Stomach (tissue), 9 donors: ENCODE data around the gene FAM161A. TPM values are rescaled to one million over a fixed set of nuclear protein-coding genes. Genes with fewer than 3 reads are reported as not detected.

Experiments
- DNase-seq, 2 donors: peaks; one replicate each; pipeline versions ENCODE4 v3.0.0 to v3.0.0-alpha.2; 2013 to 2019
- H3K27ac ChIP-seq, 5 donors: fragments of 200-600 bp in 4 of 5; sonication (generic) in 4 of 5; one replicate each; pipeline ENCODE4 v1.5.1; 2013 to 2019; ENCODE audit warnings: mild to moderate bottlenecking in 1 of 5, moderate library complexity in 1 of 5
- H3K27me3 ChIP-seq, 3 donors: fragments of 200-600 bp; sonication (generic); one replicate each; pipeline ENCODE4 v1.5.1; 2017 to 2019; ENCODE audit warnings: mixed run types in 1 of 3
- H3K36me3 ChIP-seq, 4 donors: fragments of 200-600 bp; sonication (generic); 1 replicate in 3 of 4; 2 replicates in 1 of 4; pipeline ENCODE4 v1.5.1; 2016 to 2019
- H3K4me1 ChIP-seq, 4 donors: fragments of 200-600 bp; sonication (generic); one replicate each; pipeline ENCODE4 v1.5.1; 2016 to 2019
- H3K4me3 ChIP-seq, 4 donors: fragments of 200-600 bp; sonication (generic) in 3 of 4; one replicate each; pipeline ENCODE4 v1.5.1; 2016 to 2019; ENCODE audit warnings: mild to moderate bottlenecking in 1 of 4
- H3K9me3 ChIP-seq, 4 donors: fragments of 200-600 bp; sonication (generic); one replicate each; pipeline ENCODE4 v1.5.1; 2016 to 2019
- CTCF ChIP-seq, 7 experiments: fragments of 450-650 bp in 4 of 7; fragments of 200-600 bp in 3 of 7; sonication (generic) in 3 of 7; IDR thresholded peaks; one replicate each; pipeline ENCODE4 v1.5.1; 2016 to 2019; ENCODE audit warnings: antibody characterized with exemption in 7 of 7, control low read depth in 2 of 7, mild to moderate bottlenecking in 1 of 7
- EP300 ChIP-seq: sonication (generic); formaldehyde crosslinking; IDR thresholded peaks from one replicate; pipeline ENCODE4 v1.6.1; 2017; ENCODE audit warnings: antibody characterized with exemption
- POLR2A ChIP-seq, 4 donors: fragments of 450-650 bp; IDR thresholded peaks; one replicate each; pipeline ENCODE4 v1.6.1; 2016; ENCODE audit warnings: antibody characterized with exemption in 4 of 4, control low read depth in 2 of 4, mild to moderate bottlenecking in 1 of 4, moderate library complexity in 1 of 4
- POLR2AphosphoS5 ChIP-seq, 3 donors: sonication (generic); formaldehyde crosslinking; IDR thresholded peaks; one replicate each; pipeline ENCODE4 v1.6.1; 2016; ENCODE audit warnings: antibody characterized with exemption in 3 of 3
- WGBS, 5 donors: extraction: QIAGEN DNeasy Blood & Tissue Kit in 3 of 5; methylation state at CpG; one replicate each; pipeline versions ENCODE4 v1.1.5 to v1.1.7; 2013 to 2018; 5-methylcytosine and 5-hydroxymethylcytosine counted together
- intact Hi-C: fragments of 100-400 bp; cut with DNase I; formaldehyde crosslinking; loops from one replicate; pipeline ENCODE4 v1.15.1; 2023; ENCODE audit warnings: low total_unique reads
- polyA plus RNA-seq, 3 donors: library from polyadenylated mRNA; stranded (reverse); fragments of 200-250 nt; gene quantifications; one replicate each; pipeline ENCODE4 v1.2.3, GENCODE V29; 2013
- total RNA-seq, 5 donors: library from RNA; depleted of rRNA; stranded (reverse); fragments of >200 nt; gene quantifications; one replicate each; pipeline versions ENCODE4 v1.1.0 to v1.2.3, GENCODE V29; 2014 to 2016
- donor health status: healthy with polysubstance abuse.
- donor health status: Bipolar disorder and iron deficiency.
- donor health status: healthy.

Gene FAM161A
- total and polyA plus RNA-seq, 8 donors, result 1.7 to 23.9 (median 5.5) TPM

- intact Hi-C loops, result no loop called here
- Histone ChIP-seq H3K36me3 (peaks cover 0 to 51% (median 12%) of the 10 kb centered on the region in 4 donors), H3K4me3 (no peak overlapping the region), H3K27me3 (no peaks in the 10 kb centered on the region), H3K4me1 (peaks cover 0 to 5% (median under 1%) of the 10 kb centered on the region in 4 donors), H3K9me3 (no peaks in the 10 kb centered on the region), H3K27ac (no peak overlapping the region)
- no peak for DNase-seq
- TF ChIP-seq POLR2A (IDR thresholded peaks at IDR 0.05) (no peak), CTCF (IDR thresholded peaks at IDR 0.05) (no peak), EP300 (no peak), POLR2AphosphoS5 (IDR thresholded peaks at IDR 0.05) (no peak)
- 76 to 86% (median 82%) methylated on average over 3 of the region's 3 CpGs for WGBS, 5 donors
Measured at GRCh38 chr2:61845320-61845719, 8.5 kb downstream of the FAM161A start.

GRCh38 chr2:61841286-61841685, 12.6 kb downstream of the FAM161A start:
- Histone ChIP-seq H3K27ac (no peak overlapping the region), H3K9me3 (no peaks in the 10 kb centered on the region), H3K36me3 (peaks cover 0 to 66% (median 20%) of the 10 kb centered on the region in 4 donors), H3K27me3 (no peaks in the 10 kb centered on the region), H3K4me3 (no peak overlapping the region), H3K4me1 (no peaks in the 10 kb centered on the region)
- TF ChIP-seq POLR2A (IDR thresholded peaks at IDR 0.05) (no peak), POLR2AphosphoS5 (IDR thresholded peaks at IDR 0.05) (no peak), EP300 (no peak), CTCF (IDR thresholded peaks at IDR 0.05) (no peak)
- no peak for DNase-seq
- WGBS, 5 donors, result 92 to 97% (median 94%) methylated on average over 3 of the region's 3 CpGs
- intact Hi-C loops, result no loop called here

- H3K4me1 ChIP-seq, result no peaks in the 10 kb centered on the region
- H3K27ac ChIP-seq, result no peak overlapping the region
- H3K27me3 ChIP-seq, result no peaks in the 10 kb centered on the region
- no peaks in the 10 kb centered on the region for H3K9me3 ChIP-seq
- intact Hi-C loops, result no loop called here
- 43 to 97% (median 86%) methylated on average over 1 of the region's 1 CpG for WGBS, 5 donors
- no peak for TF ChIP-seq EP300
- no peak overlapping the region for H3K4me3 ChIP-seq
- no peak for DNase-seq
- peaks cover 0 to 28% (median 14%) of the 10 kb centered on the region in 4 donors for H3K36me3 ChIP-seq
Measured at GRCh38 chr2:61834893-61835292, 19.0 kb downstream of the FAM161A start.

GRCh38 chr2:61833971-61834370, 19.9 kb downstream of the FAM161A start:
- 92 to 97% (median 94%) methylated on average over 1 of the region's 1 CpG for WGBS, 5 donors
- peaks cover 0 to 20% (median 10%) of the 10 kb centered on the region in 4 donors for H3K36me3 ChIP-seq
- TF ChIP-seq POLR2AphosphoS5 (IDR thresholded peaks at IDR 0.05) (no peak), EP300 (no peak), CTCF (IDR thresholded peaks at IDR 0.05) (no peak), POLR2A (IDR thresholded peaks at IDR 0.05) (no peak)
- no peak overlapping the region for H3K4me3 ChIP-seq
- no peaks in the 10 kb centered on the region for H3K4me1 ChIP-seq
- DNase-seq, result no peak
- H3K9me3 ChIP-seq, result no peaks in the 10 kb centered on the region
- intact Hi-C loops, result no loop called here
- H3K27ac ChIP-seq, result no peak overlapping the region
- no peaks in the 10 kb centered on the region for H3K27me3 ChIP-seq

GRCh38 chr2:61832183-61832841, 21.5 kb downstream of the FAM161A start:
- peaks cover 0 to 20% (median 10%) of the 10 kb centered on the region in 4 donors for H3K36me3 ChIP-seq
- H3K27me3 ChIP-seq, result no peaks in the 10 kb centered on the region
- intact Hi-C loops, result no loop called here
- H3K4me3 ChIP-seq, result no peak overlapping the region
- no peaks in the 10 kb centered on the region for H3K4me1 ChIP-seq
- H3K27ac ChIP-seq, result no peak overlapping the region
- no peaks in the 10 kb centered on the region for H3K9me3 ChIP-seq
- WGBS, 5 donors, result 82 to 89% (median 85%) methylated on average over 11 of the region's 11 CpGs
- TF ChIP-seq CTCF (IDR thresholded peaks at IDR 0.05) (no peak), EP300 (no peak), POLR2AphosphoS5 (IDR thresholded peaks at IDR 0.05) (no peak), POLR2A (IDR thresholded peaks at IDR 0.05) (no peak)
- DNase-seq, result no peak
